ENCODE measurements around the gene LRBA.

The LRBA gene

DNA sequence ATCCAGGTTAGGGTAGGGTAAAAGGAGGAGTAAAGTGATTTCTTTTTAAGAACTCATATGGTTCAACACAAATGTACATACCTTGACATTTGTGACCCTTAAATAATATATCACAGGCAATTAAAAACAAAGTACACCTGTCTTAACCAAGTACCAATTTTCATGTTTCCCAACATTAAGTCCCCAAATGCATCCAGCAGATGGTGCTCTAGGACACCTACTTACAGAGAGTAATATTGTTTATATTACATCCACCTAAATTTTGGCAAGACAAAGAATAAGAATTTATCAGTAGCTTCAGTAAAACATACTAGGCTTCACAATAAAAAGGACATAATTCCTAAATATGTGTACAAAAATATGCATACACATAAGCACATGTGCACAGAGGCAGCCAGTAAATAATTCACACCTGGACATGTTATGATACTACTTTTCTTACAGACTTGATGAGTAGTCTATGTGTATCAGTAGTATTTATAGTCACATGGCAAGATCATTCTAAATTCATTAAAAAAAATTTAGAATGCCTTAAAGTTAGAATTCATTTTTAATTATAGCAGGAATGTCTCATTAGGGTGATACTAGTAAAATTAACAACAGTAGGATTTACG is 717.1 kb downstream of the LRBA start:
- no peak overlapping the region for H2AFZ ChIP-seq (ENCODE audit: low read depth, low read length)
- H3K36me3 ChIP-seq (ENCODE audit: insufficient read depth, low read length) = no peaks in the 10 kb centered on the region
- no peaks in the 10 kb centered on the region for H3K27me3 ChIP-seq (ENCODE audit: insufficient read depth, low read length, poor library complexity)
- TF ChIP-seq, protein P1, sequence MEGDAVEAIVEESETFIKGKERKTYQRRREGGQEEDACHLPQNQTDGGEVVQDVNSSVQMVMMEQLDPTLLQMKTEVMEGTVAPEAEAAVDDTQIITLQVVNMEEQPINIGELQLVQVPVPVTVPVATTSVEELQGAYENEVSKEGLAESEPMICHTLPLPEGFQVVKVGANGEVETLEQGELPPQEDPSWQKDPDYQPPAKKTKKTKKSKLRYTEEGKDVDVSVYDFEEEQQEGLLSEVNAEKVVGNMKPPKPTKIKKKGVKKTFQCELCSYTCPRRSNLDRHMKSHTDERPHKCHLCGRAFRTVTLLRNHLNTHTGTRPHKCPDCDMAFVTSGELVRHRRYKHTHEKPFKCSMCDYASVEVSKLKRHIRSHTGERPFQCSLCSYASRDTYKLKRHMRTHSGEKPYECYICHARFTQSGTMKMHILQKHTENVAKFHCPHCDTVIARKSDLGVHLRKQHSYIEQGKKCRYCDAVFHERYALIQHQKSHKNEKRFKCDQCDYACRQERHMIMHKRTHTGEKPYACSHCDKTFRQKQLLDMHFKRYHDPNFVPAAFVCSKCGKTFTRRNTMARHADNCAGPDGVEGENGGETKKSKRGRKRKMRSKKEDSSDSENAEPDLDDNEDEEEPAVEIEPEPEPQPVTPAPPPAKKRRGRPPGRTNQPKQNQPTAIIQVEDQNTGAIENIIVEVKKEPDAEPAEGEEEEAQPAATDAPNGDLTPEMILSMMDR (IDR thresholded peaks at IDR 0.05; ENCODE audit: borderline replicate concordance, extremely low read depth, low read length, poor library complexity, severe bottlenecking) = peak; percentile 77
- TF ChIP-seq EZH2 (IDR thresholded peaks at IDR 0.05; ENCODE audit: borderline replicate concordance, low read depth, low read length, severe bottlenecking) = no peak
- DNase-seq (peak; percentile 36), ATAC-seq (ENCODE audit: insufficient read depth, low read depth) (peak; percentile 68)
- H3K4me3 ChIP-seq (ENCODE audit: low read depth in 1 of 2, low read length in 2 of 2) = no peak overlapping the region
- H3K9me3 ChIP-seq (ENCODE audit: insufficient read depth, low read length, severe bottlenecking) = no peaks in the 10 kb centered on the region
- H3K9ac ChIP-seq (ENCODE audit: low read depth, low read length) = no peak overlapping the region
- no peak overlapping the region for H3K4me2 ChIP-seq (ENCODE audit: insufficient read depth, low read length)
- H3K27ac ChIP-seq (ENCODE audit: low read length) = no peak overlapping the region
- H3K4me1 ChIP-seq (ENCODE audit: insufficient read depth, low read length) = no peaks in the 10 kb centered on the region
- H3K79me2 ChIP-seq (ENCODE audit: insufficient read depth, low read length) = no peaks in the 10 kb centered on the region
- no peaks in the 10 kb centered on the region for H4K20me1 ChIP-seq (ENCODE audit: insufficient read depth, low read length)

DNA sequence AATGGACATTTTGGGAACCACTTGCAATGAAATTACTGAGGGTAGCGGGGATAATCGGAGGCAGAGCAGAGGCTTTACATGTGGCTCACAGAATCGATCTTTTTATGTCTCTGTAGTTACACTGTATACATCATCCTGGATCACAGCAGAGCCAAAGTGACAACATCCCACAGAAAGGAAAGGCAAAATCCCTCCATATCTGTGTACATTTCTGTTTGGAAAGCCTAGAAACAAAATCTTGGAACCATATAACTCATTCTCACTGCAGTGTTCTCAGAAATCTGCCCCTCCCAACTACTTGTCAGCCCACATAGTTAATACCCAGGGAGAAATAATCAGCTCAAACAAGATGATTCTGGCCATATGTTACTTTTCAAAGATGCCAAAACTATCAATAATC is 725.2 kb downstream of the LRBA start:
- H3K9ac ChIP-seq (ENCODE audit: low read depth, low read length) = no peak overlapping the region
- no peaks in the 10 kb centered on the region for H3K36me3 ChIP-seq (ENCODE audit: insufficient read depth, low read length)
- no peaks in the 10 kb centered on the region for H3K27me3 ChIP-seq (ENCODE audit: insufficient read depth, low read length, poor library complexity)
- H2AFZ ChIP-seq (ENCODE audit: low read depth, low read length) = no peak overlapping the region
- no peaks in the 10 kb centered on the region for H3K79me2 ChIP-seq (ENCODE audit: insufficient read depth, low read length)
- DNase-seq = no peak
- H3K4me1 ChIP-seq (ENCODE audit: insufficient read depth, low read length) = no peaks in the 10 kb centered on the region
- no peak for ATAC-seq (ENCODE audit: insufficient read depth, low read depth)
- H4K20me1 ChIP-seq (ENCODE audit: insufficient read depth, low read length) = no peaks in the 10 kb centered on the region
- no peak overlapping the region for H3K27ac ChIP-seq (ENCODE audit: low read length)
- no peaks in the 10 kb centered on the region for H3K9me3 ChIP-seq (ENCODE audit: insufficient read depth, low read length, severe bottlenecking)
- no peak overlapping the region for H3K4me3 ChIP-seq (ENCODE audit: low read depth in 1 of 2, low read length in 2 of 2)
- TF ChIP-seq EZH2 (IDR thresholded peaks at IDR 0.05; ENCODE audit: borderline replicate concordance, low read depth, low read length, severe bottlenecking) = no peak
- TF ChIP-seq, protein P1 (IDR thresholded peaks at IDR 0.05; ENCODE audit: borderline replicate concordance, extremely low read depth, low read length, poor library complexity, severe bottlenecking) = no peak
- H3K4me2 ChIP-seq (ENCODE audit: insufficient read depth, low read length) = no peak overlapping the region

DNA sequence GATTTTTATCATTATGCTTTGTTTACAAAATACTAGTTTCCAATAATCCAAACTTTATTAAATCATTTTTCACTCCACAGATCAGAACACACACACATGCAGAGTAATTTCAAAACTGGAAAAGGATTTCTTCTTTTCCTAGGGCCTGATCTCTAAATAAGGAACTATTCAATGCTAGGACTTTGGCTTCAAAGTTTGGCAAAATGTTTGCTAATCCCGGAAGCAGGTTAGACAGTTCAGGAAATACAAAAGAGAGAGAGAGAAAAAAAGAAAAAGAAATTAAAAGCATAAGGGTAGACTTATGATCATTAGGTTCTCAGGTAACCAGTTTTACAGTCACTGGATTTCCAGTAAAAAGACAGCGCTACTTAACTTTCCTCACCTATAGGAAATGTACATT is 725.9 kb downstream of the LRBA start:
- Histone ChIP-seq H3K9me3 (ENCODE audit: insufficient read depth, low read length, severe bottlenecking) (no peaks in the 10 kb centered on the region), H3K4me1 (ENCODE audit: insufficient read depth, low read length) (no peaks in the 10 kb centered on the region), H2AFZ (ENCODE audit: low read depth, low read length) (no peak overlapping the region), H3K9ac (ENCODE audit: low read depth, low read length) (no peak overlapping the region), H3K79me2 (ENCODE audit: insufficient read depth, low read length) (no peaks in the 10 kb centered on the region), H4K20me1 (ENCODE audit: insufficient read depth, low read length) (no peaks in the 10 kb centered on the region), H3K27ac (ENCODE audit: low read length) (no peak overlapping the region), H3K27me3 (ENCODE audit: insufficient read depth, low read length, poor library complexity) (no peaks in the 10 kb centered on the region), H3K4me3 (ENCODE audit: low read depth in 1 of 2, low read length in 2 of 2) (no peak overlapping the region), H3K36me3 (ENCODE audit: insufficient read depth, low read length) (no peaks in the 10 kb centered on the region), H3K4me2 (ENCODE audit: insufficient read depth, low read length) (no peak overlapping the region)
- TF ChIP-seq, protein P1 (IDR thresholded peaks at IDR 0.05; ENCODE audit: borderline replicate concordance, extremely low read depth, low read length, poor library complexity, severe bottlenecking) = no peak
- TF ChIP-seq EZH2 (IDR thresholded peaks at IDR 0.05; ENCODE audit: borderline replicate concordance, low read depth, low read length, severe bottlenecking) = no peak
- ATAC-seq (ENCODE audit: insufficient read depth, low read depth) (no peak), DNase-seq (no peak)
